Nucleus accumbens (tissue), 56 donors: ENCODE data around the gene PDE10A.
A peak's percentile ranks its signal among the peaks of the same experiment; 100 is the strongest.
"Not testable (repeated sequence)": the region's sequence is repeated elsewhere in the genome, so short reads cannot be mapped to it uniquely, and the experiment has no call there.

ENCODE experiments used
- DNase-seq, 56 donors: peaks; one replicate each; lab custom pipeline; 2025; lab: John Stamatoyannopoulos, UW

PDE10A gene

DNA sequence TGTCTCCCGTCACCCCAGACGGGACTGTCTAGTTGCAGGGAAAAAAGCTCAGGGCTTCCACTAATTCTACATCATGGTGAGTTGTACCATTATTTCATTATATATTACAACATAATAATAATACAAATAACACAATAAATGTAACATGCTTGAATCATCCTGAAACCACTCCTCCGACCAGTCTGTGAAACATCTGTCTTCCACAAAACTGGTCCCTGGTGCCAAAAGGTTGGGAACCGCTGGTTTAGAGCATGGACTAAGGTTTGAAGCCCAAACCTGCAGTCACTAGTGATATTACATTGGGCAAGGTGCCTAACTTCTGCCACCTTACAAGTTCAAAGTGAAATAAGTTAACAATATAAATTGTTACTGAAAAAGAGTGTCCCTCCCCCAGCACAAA, 175.7 kb downstream of the PDE10A start:
- DNase-seq: no peak

DNA sequence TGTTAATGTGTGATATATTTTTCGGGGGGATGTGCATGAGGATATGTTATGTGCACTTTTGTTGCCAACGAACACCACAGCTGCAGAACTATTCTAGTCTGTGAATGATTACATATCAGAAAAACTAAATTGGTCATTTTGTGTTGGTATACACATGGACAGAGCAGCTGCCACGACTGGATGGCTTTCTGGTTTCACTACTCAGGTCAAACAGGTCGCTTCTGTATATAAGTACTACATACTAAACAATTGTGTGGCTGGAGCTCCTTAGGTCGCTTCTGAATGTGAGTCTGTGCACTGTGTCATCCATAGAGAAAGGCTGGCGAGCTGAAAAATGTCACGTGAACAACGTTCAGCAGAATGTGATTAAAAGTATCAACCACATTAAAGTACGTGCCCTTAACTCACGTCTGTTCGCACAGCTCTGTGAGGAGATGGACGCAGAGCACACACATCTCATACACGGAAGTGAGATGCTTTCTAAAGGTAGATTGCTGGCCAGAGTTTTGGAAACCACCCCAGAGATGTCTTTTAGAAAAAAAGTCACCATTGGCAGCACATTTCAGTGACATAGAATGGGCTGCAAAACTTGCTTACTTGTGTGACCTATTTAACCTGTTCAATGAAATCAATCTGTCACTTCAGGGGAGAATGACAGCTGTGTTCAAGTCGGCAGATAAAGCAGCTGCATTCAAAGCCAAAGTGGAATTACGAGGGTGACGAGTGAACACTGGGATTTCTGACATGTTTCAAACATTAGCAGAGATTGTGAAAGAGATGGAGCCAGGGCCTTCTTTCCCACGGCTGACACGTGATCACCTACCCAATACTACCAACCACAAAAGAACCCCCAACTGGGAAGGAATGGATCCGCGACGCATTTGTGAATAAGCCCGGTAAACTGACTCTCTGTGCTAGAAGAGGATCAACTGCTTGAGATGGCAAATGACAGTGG, 176.6 kb downstream of the PDE10A start:
- DNase-seq: no peak

DNA sequence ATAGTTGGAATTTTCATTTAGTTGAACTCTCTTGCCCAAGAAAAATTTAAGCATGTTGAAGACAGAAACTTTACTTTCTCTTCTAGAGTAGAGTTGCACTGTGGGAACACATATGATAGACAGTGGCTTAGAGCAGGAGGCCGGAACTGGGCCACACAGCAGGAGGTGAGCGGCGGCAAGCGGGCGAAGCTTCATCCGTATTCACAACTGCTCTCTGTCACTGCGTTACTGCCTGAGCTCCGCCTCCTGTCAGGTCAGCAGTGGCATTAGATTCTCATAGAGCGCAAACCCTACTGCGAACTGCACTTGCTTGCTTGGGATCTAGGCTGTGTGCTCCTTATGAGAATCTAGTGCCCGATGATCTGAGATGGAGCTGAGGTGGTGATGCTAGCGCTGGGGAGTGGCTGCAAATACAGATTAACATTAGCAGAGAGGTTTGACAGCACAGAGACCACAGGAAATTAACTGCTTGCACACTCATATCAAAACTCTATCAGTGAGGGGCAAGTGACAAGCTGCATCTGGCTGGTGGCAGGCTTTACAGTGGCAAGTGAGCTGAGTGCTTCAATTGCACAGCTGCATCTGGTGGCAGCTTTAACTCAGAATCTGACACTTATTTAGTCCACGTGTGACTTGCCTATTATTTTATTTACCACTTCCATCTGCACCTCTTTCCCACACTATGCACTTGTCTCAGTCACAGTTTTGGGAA, 178.7 kb downstream of the PDE10A start:
- no peak for DNase-seq

DNA sequence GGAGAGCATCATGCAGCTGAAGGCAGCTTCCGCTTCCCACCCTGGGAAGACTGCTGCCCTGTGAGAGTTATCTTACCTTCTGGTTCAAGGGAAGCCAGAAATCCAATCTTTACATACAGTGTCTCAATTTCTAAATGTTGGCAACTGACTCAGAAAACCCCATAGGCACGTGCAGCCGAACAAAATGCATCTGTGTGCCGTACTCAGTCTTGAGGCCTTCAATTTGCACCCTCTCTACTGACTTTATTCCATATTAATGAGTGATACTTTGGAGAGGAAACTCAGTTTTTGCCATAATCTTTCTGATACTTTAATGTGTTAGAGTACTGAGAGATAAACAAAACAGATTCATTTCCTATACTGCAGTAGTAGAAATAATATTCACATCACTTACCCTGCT, 181.1 kb downstream of the PDE10A start:
- no peak for DNase-seq

DNA sequence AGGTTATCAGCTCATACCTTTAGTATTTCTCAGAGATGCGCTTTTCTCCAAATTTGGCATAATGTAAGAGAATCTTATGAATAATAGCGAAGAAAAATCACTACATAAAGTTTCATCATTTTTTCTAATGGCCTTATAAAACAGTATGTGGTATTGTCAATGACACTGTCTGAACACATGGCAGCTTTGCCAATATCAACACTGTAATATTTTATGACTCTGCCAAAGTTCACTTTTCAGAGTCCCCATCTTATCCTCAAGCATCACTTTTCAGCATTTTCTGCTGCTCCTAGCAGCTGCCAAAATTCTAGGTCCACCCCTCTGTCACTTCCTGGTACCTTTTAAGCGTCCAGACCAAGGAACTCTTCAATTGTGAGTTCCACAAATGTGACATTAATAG, 182.1 kb downstream of the PDE10A start:
- DNase-seq: no peak

DNA sequence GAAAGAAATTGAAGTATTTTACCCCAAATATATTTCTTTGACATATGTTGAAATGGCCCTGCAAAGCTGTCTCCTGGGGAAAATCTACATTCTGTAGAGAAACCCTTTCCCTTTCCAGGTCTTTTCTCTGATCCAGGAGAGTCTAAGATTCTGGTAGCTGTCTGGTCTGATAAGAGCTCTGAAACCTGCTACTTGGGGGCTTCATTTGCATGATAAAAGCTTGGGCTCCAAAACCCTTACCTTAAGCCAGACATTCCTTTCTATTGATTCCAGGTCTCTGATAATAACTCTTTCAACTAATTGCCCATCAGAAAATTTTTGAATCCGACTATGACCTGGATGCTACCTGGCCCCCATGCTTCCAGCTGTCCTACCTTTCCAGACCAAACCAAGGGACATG, 184.5 kb downstream of the PDE10A start:
- DNase-seq: no peak

DNA sequence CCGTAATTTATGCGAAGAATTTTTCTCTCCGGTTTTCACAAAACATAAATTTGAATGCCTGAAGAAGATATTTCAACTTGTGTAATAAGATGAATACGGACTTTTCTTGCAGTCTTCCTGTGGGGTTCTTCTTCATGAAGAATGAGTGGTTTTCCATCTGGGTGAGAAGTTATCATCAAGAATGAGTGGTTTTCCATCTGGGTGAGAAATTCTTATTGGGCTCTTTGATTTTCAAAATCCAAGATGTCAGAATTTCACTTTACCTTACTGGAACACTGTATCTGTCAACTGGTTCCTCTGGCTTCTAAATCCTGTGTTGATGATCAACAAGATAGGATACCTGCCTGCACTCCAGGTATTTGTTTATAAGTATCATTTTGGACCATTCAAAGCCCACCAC, 193.6 kb downstream of the PDE10A start:
- DNase-seq: no peak

DNA sequence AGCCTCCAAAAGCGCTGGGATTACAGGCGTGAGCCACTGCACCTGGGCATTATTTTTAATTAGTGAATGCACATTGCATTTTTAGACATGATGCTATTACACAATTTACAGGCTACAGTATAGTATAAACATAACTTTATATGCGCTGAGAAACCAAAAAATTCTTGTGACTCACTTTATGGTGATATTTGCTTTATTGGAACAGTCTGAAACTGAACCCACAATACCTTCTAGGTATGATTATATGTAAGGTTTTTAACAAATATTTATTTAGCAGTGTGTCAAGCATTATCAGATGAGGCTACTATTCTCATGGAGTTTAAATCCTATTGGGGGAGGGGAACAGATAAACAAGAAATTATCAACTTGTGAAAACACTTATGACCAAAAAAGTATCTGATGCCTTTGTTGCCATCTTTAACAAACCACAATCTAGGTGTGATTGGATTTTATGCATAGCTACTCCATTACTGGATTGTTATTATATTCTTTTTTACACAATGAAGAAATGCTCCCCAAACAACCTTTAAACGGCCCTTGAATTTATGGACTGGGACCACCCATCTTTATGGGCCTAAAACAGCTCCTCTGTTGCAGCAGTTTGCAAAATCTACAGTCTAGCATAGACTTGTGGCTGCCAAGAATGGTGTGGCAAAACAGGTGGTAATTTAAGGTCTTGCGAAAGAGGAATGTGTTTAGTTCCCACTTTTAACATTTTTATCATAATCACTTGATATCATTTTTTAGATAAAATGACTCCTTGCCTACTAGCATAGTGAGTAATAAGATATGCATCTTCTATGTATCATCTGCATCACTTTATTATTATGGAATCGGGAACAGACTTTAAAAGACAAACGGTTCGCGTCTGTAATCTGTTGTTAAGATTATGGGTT, 194.5 kb downstream of the PDE10A start:
- DNase-seq: no peak

DNA sequence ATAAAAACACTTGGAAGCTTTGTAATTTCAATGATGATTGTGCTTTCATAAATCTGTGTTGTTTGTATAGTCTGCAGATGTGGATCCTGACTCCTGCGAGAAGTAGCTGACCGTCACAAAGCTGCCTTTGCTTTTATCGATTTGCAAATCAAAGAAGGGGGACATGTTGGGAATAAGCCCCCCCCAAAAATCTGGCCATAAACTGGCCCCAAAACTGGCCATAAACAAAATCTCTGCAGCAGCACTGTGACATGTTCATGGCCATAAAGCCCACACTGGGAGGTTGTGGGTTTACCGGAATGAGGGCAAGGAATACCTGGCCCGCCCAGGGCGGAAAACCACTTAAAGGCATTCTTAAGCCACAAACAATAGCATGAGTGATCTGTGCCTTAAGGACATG, 199.5 kb downstream of the PDE10A start:
- DNase-seq: not testable (repeated sequence)

DNA sequence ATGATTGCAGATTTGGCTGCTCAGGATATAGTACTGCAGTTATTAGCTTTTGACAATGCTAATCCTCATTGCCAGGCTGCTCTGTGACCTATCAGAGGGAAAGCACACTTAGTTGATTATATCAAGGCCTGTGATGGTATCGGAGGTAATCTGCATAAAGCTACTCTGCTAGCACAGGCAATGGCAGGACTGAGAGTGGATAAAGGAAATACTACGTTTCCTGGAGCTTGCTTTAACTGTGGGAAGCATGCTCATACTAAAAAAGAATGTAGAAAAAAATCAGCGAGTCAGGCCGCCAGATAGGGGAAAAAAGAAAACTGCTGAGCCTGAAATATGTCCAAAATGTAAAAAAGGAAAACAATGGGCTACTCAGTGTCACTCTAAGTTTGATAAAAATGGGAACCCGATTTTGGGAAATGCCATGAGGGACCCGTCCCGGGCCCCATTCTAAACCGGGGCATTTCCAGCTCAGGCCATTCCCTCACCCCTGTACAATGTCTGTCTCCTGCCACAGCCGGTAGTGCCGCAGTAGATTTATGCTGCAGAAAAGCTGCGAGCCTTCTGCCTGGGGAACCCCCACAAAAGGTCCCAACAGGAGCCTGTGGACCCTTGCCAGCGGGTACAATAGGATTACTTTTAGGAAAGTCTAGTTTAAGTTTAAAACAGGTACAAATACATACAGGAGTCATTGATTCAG, 203.3 kb downstream of the PDE10A start:
- DNase-seq: peak in 1 of 56 donors; percentile 4

DNA sequence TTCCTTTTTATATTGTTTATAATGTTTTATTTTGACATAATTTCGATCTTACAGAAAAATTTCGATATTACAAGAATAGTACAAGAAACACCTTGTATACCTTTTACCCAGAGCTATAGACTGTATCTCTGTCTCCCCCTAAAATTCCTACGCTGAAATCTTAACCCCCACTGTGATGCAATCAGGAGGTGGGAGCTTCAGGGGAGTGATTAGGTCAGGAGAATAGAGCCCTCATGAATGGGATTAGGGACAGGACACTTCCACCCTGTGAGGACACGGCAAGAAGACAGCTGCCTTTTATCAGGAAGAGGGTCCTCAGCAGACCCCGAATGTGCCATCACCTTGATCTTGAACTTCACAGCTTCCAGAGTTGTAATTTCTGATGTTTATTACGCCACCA, 204.9 kb downstream of the PDE10A start:
- DNase-seq: no peak

DNA sequence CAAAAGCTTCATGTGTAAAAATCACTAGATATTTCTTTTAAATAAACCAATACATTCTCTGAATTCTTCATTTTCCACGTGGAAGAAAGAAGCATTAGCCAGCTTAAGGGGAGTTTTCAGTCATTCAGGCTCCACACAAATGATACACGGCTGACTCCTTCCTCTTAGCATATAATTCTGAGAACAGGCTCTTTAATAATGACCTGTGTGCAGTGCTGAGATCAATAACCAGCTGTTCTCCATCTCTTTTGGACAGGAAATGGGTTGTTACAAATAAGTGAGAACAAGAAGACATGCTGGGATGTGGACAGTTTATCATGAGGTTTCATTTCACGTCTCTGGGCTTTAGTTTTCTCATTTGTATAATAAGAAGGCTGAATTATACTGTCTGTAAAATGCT, 206.8 kb downstream of the PDE10A start:
- DNase-seq: no peak

DNA sequence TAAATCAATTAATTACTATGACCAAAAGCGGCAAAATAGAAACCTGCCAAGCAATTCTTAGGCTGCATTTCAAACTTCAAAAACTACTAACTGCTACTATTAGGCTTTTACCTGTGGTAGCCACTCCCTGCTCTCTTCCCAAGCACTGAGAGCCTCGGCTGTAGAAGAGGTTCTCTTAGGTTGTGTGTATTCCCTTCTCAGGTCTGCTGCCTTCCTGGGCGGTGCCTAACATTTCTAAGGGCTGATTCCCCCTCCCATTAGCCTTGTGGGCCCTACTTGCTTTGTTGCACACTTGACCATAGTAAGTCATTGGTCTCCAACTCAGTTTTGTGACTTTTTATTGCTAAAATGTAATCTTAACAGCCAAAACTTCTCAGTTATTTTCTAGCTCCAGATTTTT, 207.6 kb downstream of the PDE10A start:
- DNase-seq: no peak

DNA sequence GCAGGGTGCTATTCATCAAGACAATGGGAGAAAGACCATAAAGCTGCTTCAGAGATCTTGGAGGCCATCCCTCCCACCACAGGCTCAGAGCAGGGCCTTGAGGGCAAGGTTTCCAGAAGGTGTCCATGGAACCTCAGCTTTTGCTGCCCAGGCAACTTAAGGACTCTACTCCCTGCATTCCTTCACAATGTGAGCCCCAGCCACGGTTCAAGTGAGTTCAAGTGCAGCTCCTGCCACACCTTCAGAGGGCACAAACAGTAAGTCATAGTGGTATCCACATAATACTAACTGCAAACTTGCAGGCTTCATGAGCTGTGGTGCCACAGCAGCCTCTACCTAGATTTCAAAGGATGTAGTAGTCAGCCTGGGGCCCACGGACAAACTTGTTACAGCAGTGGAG, 209.6 kb downstream of the PDE10A start:
- DNase-seq: no peak

DNA sequence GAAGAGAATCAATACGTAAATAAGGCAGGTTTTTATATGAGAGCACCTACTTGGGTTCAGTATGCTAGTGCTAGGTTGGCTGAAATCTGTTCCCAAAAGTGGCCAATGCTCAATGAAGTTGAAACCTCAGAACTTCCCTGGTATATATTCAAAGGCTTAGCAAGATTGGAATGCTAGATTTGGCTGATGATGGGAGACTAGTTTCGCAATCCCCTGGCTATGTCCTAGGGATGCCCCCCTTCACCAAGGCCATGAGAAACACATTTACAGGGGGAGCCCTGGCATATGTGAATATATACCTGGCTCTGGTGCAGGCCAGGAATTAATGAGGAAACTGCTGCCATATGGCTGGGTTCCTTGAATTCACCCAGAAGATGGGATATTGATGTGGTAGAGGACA, 211.2 kb downstream of the PDE10A start:
- no peak for DNase-seq

DNA sequence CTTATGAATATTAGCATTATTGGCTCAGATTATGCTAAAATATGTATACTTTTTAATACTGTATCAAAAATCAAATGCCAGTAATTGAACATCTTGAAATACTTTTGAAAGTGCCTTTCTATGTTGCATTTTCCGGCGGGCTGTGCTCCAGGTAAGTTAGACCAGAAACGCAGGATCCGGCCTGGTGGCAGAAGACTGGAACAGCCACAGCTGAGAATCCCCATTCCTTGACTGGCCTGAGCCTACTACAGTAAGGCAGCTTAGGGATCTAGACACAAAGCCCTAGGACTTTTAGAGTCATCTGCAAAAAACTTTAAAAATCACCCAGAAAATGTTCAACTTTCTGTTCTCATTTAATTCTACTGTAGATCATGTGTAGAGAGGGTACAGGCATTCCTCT, 214.8 kb downstream of the PDE10A start:
- DNase-seq: no peak

DNA sequence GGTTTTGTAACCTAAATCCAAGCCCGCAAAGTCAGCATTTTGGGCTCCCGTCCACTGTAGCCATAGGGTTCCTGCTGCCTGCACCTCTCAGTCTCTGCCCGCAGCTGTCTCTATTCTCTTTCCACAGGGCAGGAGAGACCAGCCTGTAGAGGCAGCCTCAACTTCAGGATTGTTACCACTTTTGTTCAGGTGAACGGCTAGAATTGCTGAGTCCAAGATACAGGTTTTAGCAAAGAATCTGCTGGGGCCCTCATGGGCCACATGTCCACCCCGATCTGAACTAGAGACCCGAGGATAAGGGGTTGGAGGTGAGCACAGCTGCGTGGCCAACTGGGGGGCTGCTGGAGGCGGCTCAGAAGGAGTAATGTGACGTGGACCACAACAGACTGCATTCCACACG, 215.9 kb downstream of the PDE10A start:
- DNase-seq: no peak

DNA sequence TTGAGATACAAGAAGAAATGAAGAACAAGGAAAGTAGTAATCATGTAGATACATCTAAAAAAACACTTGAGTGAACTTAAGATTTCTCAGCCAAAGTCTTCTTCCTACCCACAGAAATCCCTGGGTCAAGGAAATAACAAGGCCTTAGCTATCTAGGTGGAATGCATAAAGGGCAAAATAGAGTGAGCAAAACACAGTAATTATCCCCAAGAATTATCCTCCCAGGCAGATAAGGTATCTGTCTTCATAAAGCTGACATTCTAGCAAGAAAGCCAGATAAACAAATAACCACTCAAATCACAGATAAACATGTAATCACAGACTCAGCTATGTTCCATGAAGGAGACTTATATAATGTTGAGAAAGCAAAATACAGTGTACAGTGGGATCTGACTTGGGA, 216.7 kb downstream of the PDE10A start:
- DNase-seq: no peak

DNA sequence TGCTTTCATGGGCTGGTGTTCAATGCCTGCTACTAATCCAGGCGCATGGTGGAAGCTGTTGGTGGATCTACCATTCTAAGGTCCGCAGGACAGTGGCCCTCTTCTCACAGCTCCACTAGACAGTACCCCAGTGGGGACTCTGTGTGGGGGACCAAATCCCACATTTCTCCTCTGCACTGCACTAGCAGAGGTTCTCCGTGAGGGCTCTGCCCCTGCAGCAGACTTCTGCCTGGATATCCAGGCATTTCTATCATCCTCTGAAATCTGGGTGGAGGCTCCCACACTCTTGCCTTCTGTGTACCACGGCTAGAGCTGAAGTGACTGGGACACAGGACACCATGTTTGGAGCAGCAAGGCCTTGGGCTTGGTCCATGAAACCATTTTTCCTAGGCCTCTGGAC, 219.6 kb downstream of the PDE10A start:
- DNase-seq: no peak

DNA sequence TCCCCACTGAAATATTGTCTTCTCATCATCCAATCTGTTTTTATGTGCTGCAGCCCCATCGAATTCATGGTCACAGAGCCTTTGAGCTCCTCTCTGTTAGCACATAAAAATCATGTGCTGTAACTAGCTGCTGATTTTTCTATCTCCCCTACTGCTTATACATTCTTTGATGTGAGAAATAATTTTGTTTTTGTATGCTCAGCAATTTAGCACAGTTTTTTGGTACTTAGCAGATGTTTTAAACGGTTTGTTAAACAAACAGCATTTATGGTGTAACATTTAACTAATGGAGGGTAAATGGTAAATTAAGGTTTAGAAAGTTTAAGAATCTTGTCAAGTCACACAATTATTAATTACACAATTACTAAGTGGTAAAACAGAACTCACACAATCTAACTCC, 221.9 kb downstream of the PDE10A start:
- DNase-seq: no peak
